Activated naive CD4-positive, alpha-beta T cell treated with anti-CD3 and anti-CD28 coated beads, Interleukin-2, amount 50 U/mL, for 16 hours (primary cell): ENCODE results near the gene PRICKLE1.

Experiments
- DNase-seq: peaks from one replicate; pipeline ENCODE4 v3.0.0-alpha.2; 2020

PRICKLE1 gene

DNA sequence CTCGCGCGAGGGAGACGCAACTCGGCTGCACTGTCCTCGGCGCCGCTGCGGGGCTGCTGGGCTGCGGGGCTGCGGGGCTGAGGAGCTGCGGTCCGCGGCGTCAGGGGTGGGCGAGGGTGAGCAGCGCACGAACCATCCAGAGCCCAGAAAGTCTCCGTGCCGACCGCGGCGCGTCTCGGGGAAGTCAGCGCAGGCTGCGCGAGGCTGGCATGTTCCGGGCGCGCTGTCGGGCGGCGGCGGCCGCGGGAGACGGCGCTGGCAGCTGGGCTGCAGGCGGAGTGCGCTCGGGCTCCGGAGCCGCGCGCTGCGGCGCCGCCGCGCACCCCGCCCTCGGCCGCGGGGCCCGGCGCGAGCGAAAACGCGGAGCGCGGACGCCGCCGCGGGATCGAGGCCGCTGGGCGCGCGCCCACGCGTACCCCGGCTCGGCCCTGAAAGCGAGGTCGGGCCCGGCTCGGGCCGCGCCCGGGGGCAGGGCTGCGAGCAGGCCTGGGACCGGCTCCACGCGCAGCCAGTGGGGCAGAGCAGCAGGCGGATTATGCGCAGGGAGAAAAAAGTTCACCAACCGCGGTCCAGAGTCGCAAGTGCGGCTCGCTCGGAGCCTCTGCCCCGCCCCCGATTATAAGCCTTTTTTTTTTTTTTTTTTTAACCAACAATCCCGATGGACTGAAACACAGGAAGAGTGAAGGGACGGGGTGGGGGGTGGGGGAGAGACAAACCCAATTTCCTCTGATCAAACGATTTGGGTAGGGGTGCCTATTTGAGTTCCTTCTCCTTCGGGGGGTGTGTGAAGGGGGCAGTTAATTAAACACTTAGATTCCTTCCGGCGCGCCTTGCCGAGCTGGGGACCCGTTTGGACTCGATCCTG lies at the start of gene PRICKLE1:
Gene PRICKLE1, minus strand, starts transcription at position 282 of the 865 bp plus-strand sequence. CDS start 117,230 bp downstream, outside the sequence.
- peak; percentile 26 for DNase-seq

- DNase-seq, result no peak
Observed at GRCh38 chr12:42638697-42639096, 49.2 kb upstream of the PRICKLE1 start.

- no peak for DNase-seq
Observed at GRCh38 chr12:42638011-42638410, 48.5 kb upstream of the PRICKLE1 start.

GRCh38 chr12:42636993-42637392 lies 47.4 kb upstream of the PRICKLE1 start:
- no peak for DNase-seq

GRCh38 chr12:42633594-42633993 lies 44.0 kb upstream of the PRICKLE1 start:
- no peak for DNase-seq

DNA sequence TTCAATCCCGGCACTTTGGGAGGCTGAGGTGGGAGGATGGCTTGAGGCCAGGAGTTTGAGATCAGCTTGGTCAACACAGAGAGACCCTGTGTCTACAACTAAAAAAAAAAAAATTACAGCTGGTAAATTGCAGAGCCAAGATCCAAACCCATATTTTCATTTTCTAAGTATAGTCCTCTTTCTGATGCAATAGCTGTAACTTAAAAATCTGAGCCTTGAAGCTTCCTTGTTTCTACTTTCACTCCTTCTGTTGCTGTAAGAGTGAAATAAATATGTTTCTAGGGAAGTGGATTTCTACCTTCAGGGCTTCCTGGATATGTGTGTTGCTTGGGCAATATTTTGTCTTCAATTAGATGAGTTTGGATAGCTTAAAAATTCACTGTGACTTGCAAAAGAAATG lies 42.0 kb upstream of the PRICKLE1 start:
- DNase-seq, result no peak

DNA sequence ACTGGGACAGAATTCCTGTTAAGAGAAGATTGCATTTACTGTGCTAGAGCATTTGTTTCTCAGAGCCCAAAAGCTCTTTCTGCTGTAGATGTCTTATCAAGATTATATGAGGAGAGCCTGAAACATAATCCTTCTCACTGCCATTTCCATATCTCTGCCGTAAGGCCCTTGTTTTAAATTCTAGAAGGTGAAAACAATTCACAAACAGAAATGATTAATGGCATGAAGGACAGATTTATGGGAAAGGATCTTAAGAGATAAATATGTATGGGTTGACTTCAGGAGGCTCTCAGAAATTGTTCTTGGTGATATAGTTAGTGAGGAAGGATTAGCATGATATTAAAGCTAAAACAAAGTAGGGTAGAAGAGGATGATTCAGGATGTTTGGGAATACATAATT lies 40.8 kb upstream of the PRICKLE1 start:
- no peak for DNase-seq

GRCh38 chr12:42627151-42627550 lies 37.6 kb upstream of the PRICKLE1 start:
- DNase-seq, result no peak

DNA sequence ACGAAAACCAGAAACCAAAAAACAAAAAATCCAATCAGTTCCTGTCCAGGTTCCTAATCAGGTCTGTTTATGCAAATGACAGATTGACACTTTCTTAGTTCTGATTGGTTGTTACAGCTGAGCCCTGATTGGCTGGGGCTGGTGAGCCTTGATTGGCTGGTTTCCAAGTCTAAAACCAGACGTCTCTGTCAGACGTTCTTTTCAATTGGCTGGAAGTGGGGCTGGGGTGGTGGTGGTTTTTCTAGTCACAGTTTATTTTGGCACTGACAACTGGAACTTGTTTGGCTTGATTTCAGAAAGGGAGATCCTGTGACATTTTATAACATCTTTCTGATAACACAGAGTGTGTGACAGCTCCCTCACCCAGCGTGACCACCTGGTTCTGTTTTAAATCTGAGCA lies 36.1 kb upstream of the PRICKLE1 start:
- DNase-seq, result no peak

DNA sequence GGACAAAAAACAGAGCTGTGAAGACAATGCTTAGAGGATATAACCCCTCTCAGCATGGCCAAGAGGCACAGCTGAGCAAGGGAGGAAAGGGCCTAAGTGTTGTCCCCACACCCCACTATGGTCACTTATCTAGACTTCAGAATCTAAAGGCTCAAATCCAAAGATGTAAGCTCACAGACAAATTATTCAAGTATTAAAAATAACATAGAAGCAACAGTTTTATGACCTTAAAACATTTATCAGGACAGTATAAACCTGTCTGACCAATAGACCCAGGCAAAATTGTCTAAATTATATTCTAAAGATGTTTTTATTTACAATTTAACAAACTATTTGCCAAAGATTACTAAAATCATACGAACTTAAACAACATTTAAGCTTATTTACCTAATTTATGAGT lies 28.1 kb upstream of the PRICKLE1 start:
- no peak for DNase-seq

DNA sequence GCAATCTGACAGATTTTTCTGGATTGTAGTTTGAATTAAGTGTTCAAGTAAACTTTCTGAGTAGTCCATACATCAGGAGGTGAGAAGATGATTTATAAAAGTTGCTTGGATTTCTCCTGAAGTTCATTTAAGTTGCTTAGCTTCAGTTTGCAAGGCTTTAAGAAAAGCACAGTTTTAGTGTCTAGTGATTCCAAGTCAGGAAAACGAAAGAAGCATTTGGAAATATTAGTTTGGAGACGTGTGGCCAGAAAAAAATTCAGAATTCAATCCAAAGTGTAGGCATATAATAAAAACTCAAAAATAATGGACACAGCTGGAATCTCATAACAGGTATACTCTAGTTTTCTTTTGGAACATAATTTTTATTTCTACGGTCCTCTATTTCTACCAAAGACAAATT lies 25.5 kb upstream of the PRICKLE1 start:
- no peak for DNase-seq

DNA sequence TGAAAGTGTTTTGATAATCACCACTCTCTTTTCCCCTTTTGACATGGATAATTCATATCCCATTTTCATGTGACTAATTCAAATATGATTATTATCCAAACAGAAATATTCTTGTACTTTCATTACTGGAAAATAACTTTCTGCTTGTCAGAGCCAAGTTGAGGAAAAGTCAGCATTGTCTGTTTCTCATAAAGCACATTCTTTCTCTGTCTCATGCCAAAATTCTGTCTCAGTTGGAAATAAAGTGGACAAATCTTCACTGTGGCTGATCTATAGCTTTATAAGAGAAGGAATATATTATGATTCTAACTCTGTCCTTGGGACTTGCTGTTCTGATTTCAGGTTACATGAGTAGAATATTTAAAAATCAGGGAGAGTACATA lies 22.7 kb upstream of the PRICKLE1 start:
- no peak for DNase-seq

GRCh38 chr12:42611571-42612230 lies 22.2 kb upstream of the PRICKLE1 start:
- DNase-seq, result no peak

- no peak for DNase-seq
Observed at GRCh38 chr12:42609605-42610004, 20.1 kb upstream of the PRICKLE1 start.

GRCh38 chr12:42608196-42608825 lies 18.8 kb upstream of the PRICKLE1 start:
- DNase-seq, result no peak

- DNase-seq, result no peak
Observed at GRCh38 chr12:42607584-42608058, 18.1 kb upstream of the PRICKLE1 start.

DNA sequence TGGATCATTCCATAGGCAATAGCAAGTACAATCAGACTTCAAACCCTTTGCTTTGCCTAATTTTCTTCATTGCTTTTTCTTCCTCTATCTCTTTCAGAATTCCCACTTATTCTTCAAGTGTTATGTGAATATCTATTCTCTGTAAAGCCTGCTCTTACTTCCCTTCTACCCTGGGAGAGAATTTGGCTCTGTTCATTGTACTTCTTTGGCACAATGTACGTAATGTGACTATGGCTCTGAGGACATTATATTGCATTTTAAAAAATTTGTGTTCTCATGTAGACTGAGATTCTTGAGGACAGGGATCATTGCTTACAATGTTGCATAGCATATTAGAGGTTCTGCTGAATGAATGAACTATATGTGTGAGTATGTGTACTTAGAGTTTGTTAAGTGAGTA lies 16.9 kb upstream of the PRICKLE1 start:
- no peak for DNase-seq

DNA sequence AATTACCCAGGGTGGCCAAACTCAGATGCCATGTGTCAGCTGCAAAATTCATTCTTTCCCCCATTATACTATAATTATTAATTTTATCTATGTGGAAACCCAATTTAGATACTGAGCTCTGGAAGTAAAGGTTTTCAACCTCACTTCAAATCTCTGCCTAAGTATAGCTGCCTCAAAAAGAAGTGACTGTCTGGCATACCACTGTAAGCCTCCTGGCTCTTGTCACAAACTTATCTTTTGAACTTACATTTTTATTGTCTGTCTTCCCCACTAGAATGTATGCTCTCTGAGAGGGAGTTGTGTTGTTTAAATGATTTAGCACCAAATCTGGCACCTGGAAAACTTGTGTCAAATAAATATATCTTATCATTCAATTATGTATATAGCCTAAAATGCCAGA lies 16.1 kb upstream of the PRICKLE1 start:
- DNase-seq, result no peak

- no peak for DNase-seq
Observed at GRCh38 chr12:42603246-42603990, 13.9 kb upstream of the PRICKLE1 start.

GRCh38 chr12:42593874-42594273 lies 4.3 kb upstream of the PRICKLE1 start:
- DNase-seq, result no peak

DNA sequence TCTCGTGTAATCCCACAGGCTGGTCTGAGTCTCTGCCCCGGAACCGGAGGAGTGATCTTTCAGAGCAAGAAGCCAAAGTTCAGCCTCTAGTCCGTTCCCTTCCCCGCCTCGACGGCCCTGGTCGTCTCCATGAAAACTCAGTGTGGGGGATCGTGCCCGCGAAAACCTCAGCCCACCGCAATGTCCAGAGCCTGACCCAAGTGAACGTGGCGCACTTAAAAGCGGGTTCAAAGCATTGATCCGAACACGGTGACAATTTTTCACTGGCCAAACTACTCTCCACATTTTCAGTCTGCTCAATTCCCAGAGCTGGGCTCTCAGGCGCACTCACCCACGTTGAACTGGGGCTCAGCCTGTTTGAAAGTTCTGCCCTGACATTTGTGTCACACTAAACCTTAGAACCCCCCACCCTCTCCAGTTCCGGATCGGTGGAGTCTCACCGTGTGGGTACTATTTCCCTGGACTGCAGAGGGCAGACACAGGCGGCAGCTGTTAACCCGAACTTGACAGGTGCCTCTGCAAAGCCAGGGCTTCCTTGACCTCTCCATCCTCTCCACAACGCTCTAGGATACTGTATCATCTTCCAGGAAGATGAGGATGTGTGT lies 886 bp upstream of the PRICKLE1 start:
- peak; percentile 10 for DNase-seq
